Chondrocyte (in vitro differentiated cells): ENCODE data around the gene CFAP299. TPM values are rescaled to one million over a fixed set of nuclear protein-coding genes. Genes with fewer than 3 reads are reported as not detected.
"Not testable (repeated sequence)": the region's sequence is repeated elsewhere in the genome, so short reads cannot be mapped to it uniquely, and the experiment has no call there.

Source experiments
- DNase-seq: peaks from one replicate; pipeline ENCODE4 v3.0.0; 2021; ENCODE audit warnings: mixed read lengths, low spot score
- H3K27ac Mint-ChIP-seq: one replicate; pipeline ENCODE4 v1.8.0; 2021; ENCODE audit warnings: mild to moderate bottlenecking, moderate library complexity, mixed read lengths; ENCODE audit not compliant: unreplicated experiment
- H3K27me3 Mint-ChIP-seq: 2 replicates; pipeline ENCODE4 v1.8.0; 2021; ENCODE audit warnings: low read depth, mixed read lengths
- H3K36me3 Mint-ChIP-seq: 2 replicates; pipeline ENCODE4 v1.8.0; 2021; ENCODE audit warnings: low read depth, mixed read lengths
- H3K4me1 Mint-ChIP-seq: 2 replicates; pipeline ENCODE4 v1.8.0; 2021; ENCODE audit warnings: low read depth, mild to moderate bottlenecking, mixed read lengths
- H3K4me3 Mint-ChIP-seq: one replicate; pipeline ENCODE4 v1.8.0; 2021; ENCODE audit warnings: mild to moderate bottlenecking, moderate library complexity, mixed read lengths; ENCODE audit not compliant: unreplicated experiment
- H3K9me3 Mint-ChIP-seq: 2 replicates; pipeline ENCODE4 v1.8.0; 2021; ENCODE audit warnings: low read depth, mixed read lengths
- CTCF ChIP-seq: fragments of 200-600 bp; sonication (generic); IDR thresholded peaks from 2 replicates; pipeline ENCODE4 v1.5.0; 2021; ENCODE audit warnings: antibody characterized with exemption, mild to moderate bottlenecking, moderate library complexity
- total RNA-seq: library from RNA; stranded (reverse); gene quantifications from 3 replicates; pipeline ENCODE4 v1.2.1, GENCODE V29; 2021

Gene CFAP299
- total RNA-seq, 1 donor from 2014 or later = 0.52 TPM

GRCh38 chr4:80678413-80678812, 342.9 kb downstream of the CFAP299 start:
- H3K4me1 Mint-ChIP-seq = no peaks in the 10 kb centered on the region
- H3K27me3 Mint-ChIP-seq = peaks cover 4% of the 10 kb centered on the region
- H3K36me3 Mint-ChIP-seq = no peaks in the 10 kb centered on the region
- no peaks in the 10 kb centered on the region for H3K9me3 Mint-ChIP-seq
- no peak overlapping the region for H3K27ac Mint-ChIP-seq
- no peak for DNase-seq
- no peak overlapping the region for H3K4me3 Mint-ChIP-seq
- TF ChIP-seq CTCF = no peak

GRCh38 chr4:80680934-80681333, 345.4 kb downstream of the CFAP299 start:
- Mint-ChIP-seq H3K27me3 (peaks cover 4% of the 10 kb centered on the region), H3K27ac (no peak overlapping the region), H3K9me3 (no peaks in the 10 kb centered on the region), H3K4me3 (no peak overlapping the region), H3K4me1 (no peaks in the 10 kb centered on the region), H3K36me3 (no peaks in the 10 kb centered on the region)
- no peak for DNase-seq
- no peak for TF ChIP-seq CTCF

- H3K4me1 Mint-ChIP-seq = no peaks in the 10 kb centered on the region
- DNase-seq = no peak
- H3K4me3 Mint-ChIP-seq = no peak overlapping the region
- no peaks in the 10 kb centered on the region for H3K36me3 Mint-ChIP-seq
- no peak overlapping the region for H3K27ac Mint-ChIP-seq
- peaks cover 2% of the 10 kb centered on the region for H3K27me3 Mint-ChIP-seq
- H3K9me3 Mint-ChIP-seq = peaks cover 9% of the 10 kb centered on the region
- no peak for TF ChIP-seq CTCF
Measured at GRCh38 chr4:80685214-80685613, 349.7 kb downstream of the CFAP299 start.

- not testable (repeated sequence) for H3K4me1 Mint-ChIP-seq, H3K27ac Mint-ChIP-seq, H3K4me3 Mint-ChIP-seq, H3K36me3 Mint-ChIP-seq, H3K9me3 Mint-ChIP-seq, H3K27me3 Mint-ChIP-seq
- DNase-seq = peak; percentile 13
Measured at GRCh38 chr4:80687736-80688135, 352.2 kb downstream of the CFAP299 start.

- no peak for DNase-seq
- H3K36me3 Mint-ChIP-seq = no peaks in the 10 kb centered on the region
- no peaks in the 10 kb centered on the region for H3K9me3 Mint-ChIP-seq
- no peaks in the 10 kb centered on the region for H3K4me1 Mint-ChIP-seq
- H3K4me3 Mint-ChIP-seq = no peak overlapping the region
- H3K27ac Mint-ChIP-seq = no peak overlapping the region
- no peaks in the 10 kb centered on the region for H3K27me3 Mint-ChIP-seq
- no peak for TF ChIP-seq CTCF
Measured at GRCh38 chr4:80694171-80694570, 358.6 kb downstream of the CFAP299 start.

- Mint-ChIP-seq H3K9me3 (no peaks in the 10 kb centered on the region), H3K36me3 (no peaks in the 10 kb centered on the region), H3K27ac (no peak overlapping the region), H3K4me3 (no peak overlapping the region), H3K27me3 (peaks cover 3% of the 10 kb centered on the region), H3K4me1 (no peaks in the 10 kb centered on the region)
- no peak for DNase-seq
- no peak for TF ChIP-seq CTCF
Measured at GRCh38 chr4:80705311-80705710, 369.8 kb downstream of the CFAP299 start.
